RKO (cell line): ENCODE results near the gene HEPACAM2.

Experiments
- DNase-seq: peaks from one replicate; pipeline ENCODE4 v3.0.0-alpha.2; 2016; ENCODE audit warnings: low spot score

HEPACAM2 gene

DNA sequence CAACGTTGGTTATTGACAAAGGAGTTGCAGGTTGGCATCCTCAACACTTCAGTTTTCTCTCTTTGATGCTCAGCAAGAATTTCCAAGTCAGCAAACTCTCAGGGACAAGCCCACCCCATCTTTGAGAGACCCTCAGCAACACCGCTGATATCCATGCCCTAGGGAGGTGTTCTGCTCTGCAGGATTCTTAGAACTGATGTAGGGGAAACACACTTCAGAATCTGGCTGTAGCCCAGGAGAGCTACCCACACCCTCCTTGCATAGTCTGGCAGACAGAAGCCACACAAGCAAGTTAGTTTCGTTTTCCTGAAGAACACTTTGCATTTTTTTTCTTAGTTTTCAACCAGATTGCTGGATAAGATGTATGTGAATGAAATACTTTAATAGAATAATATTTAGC lies 78.9 kb downstream of the HEPACAM2 start:
- peak; percentile 45 for DNase-seq

DNA sequence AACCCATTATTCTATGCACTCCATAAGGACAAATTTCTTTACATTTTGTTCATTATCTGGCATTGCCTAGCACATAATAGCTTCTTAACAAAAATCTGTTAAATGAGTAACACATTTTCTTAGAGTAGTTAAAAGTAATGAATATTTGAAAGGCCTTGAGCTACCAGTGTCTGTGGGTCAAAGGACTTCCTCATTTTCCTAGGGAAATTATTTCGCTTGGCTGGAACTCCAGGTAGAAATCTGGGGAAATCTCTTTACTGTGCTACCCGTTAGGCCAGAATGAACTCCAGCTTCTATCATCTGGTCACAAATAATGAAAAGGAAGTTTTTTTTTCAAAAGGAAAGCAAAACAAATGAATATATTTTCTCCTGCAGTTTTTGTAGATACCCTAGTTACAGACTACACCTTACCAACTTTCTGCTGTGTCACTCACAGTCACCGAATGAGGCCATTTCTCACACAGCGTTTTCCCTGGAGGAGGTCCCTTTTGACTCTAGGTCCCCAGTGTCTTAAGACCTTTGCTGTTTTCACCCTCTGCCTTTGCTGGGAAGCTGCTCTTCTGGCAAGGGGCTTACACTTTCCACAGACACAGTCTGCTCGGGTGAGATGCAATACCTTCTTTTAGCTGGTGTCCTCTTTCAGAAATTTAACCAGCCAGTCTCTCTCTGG lies 79.7 kb downstream of the HEPACAM2 start:
- DNase-seq = no peak

DNA sequence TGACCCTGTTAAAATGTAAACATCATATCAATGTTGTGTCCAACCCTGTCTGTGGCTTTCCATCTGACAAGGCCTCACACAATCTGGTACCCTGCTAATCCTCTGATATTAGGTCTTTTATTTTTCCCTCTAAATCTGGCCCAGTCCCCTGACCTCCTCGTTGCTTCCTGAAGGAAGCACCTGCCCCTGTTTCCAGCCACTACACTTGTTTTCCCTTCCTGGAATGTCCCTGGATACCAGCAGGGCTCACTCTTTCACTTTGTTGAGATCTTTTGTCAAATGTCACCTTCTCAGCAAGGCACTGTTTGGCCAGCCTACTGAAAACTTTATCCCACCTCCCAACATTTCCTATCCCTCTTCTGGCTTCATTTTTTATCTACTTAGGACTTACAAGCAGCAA lies 80.2 kb downstream of the HEPACAM2 start:
- DNase-seq = no peak

DNA sequence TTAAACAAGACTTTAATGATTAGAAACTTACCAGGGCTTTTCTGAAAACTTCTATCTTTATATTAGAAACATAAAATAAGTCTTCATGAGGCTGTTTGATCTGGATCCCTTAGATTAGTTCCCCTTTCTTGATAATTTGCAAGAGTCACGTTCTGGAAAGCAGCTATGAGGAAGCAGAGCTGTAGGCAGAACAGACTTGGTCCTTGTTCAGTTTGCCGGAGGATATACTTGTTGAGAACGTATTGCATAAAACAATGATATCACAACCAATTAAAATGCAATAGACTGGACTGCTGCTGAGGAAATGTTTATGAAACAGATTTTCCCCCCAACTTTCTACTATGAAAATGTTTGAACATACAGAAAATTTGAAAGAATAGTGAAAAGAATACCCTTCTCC lies 80.9 kb downstream of the HEPACAM2 start:
- no peak for DNase-seq

DNA sequence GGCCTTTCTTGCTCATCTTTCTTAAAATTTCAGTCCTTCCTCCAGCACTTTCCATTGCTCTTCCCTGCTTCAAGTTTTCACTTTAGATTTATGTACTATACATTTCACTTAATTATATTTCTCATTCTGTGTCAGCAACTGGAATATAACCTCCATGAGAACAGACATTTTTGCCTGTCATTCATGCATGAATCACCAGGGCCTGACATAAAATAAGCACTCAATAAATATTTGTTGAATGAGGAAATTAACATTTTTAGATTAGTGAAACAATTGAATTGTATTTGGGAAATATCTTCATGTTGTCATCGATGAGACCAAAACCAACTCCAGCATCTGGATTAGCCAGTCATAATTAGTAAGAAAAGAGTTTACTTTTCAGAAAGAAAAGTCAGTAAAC lies 84.1 kb downstream of the HEPACAM2 start:
- peak; percentile 44 for DNase-seq

DNA sequence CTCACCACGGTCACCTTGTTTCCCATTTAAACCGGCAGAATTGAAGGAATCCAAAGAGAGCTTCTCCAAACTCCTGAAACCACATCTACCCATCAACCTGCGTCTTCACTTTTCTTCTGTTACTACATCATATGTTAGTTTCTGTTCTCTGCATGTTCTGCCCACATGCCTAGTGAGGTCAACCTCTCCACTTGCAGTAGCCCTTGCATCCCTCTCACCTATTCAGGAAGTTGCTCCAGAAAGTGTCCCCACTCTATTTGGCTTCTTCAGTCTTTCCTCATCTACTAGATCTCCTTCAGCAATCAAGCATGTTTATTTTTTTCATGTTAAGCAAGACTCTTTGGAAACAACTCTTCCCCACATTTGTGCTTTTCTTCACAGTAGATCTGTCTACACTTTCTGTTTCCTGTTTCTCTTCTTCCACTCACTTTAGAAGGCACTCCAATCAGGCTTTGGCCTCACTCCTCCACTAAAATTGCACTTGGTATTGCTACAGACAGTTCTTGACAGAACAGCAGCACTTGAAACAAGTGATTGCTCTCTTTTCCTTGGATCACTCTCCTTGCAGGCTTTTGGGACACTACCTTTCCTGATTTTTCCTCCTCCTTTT lies 85.6 kb downstream of the HEPACAM2 start:
- no peak for DNase-seq

DNA sequence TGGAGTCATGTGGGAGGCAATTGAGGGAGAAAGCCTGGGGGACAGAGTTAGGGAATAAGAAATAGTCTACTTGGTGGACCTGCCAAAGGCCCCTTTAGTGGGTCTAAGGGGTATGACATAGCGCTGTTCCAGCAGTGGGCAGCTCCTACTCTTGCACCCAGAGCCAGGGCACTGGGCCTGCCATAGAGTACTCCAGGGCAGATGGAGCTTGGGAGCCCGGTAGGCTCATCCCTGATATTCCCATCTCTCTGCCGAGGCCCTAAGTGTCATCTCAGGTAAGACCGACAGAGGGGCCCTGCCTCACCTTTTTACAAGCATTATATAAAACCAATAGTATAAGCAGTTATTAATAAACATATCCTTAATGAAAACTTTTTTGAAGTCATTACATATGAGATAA lies 87.7 kb downstream of the HEPACAM2 start:
- no peak for DNase-seq
